CD4-positive, alpha-beta T cell (primary cell): ENCODE results near the gene C1orf167. TPM values are rescaled to one million over a fixed set of nuclear protein-coding genes. Genes with fewer than 3 reads are reported as not detected.

Experiments
- ATAC-seq: fragments of 200-7000 bp; cut with Tn5 transposase; one replicate; pipeline ENCODE4 v1.10.0; 2022; ENCODE audit warnings: mild to moderate bottlenecking; ENCODE audit not compliant: poor library complexity
- CTCF ChIA-PET: fragments of 350-600 bp; sonication (Branson Sonifier 250); formaldehyde crosslinking; loops from one replicate; lab custom pipeline; 2021; ENCODE audit warnings: antibody characterized with exemption, inconsistent platforms; lab: Charles Lee
- POLR2A ChIA-PET: fragments of 350-600 bp; sonication (Branson Sonifier 250); formaldehyde crosslinking; loops from one replicate; lab custom pipeline; 2021; ENCODE audit warnings: antibody characterized with exemption, inconsistent platforms; lab: Charles Lee
- DNase-seq, 14 experiments: peaks; one replicate each; pipeline ENCODE4 v3.0.0-alpha.2; 2013 to 2020; ENCODE audit warnings: mixed read lengths in 2 of 14
- H3K27ac ChIP-seq, 2 donors: one replicate each; pipeline versions ENCODE4 v1.5.1 to v1.7.0; 2013; ENCODE audit warnings: low read length in 2 of 2, low read depth in 1 of 2, mild to moderate bottlenecking in 1 of 2
- H3K27me3 ChIP-seq, 2 experiments: 1 replicate in 1 of 2; 2 replicates in 1 of 2; pipeline versions ENCODE4 v1.6.1 to v1.7.0; 2013; ENCODE audit warnings: low read length in 2 of 2, control low read depth in 1 of 2, mild to moderate bottlenecking in 1 of 2, moderate library complexity in 1 of 2; ENCODE audit not compliant: insufficient read depth in 2 of 2, control insufficient read depth in 1 of 2
- H3K36me3 ChIP-seq: one replicate; pipeline ENCODE4 v1.6.1; 2013; ENCODE audit warnings: low read length, control low read depth; ENCODE audit not compliant: insufficient read depth
- H3K4me1 ChIP-seq: one replicate; pipeline ENCODE4 v1.6.1; 2013; ENCODE audit warnings: low read length, control low read depth; ENCODE audit not compliant: insufficient read depth
- H3K4me3 ChIP-seq: one replicate; pipeline ENCODE4 v1.5.1; 2013; ENCODE audit warnings: mild to moderate bottlenecking, low read length, moderate library complexity
- H3K9me3 ChIP-seq, 2 experiments: 1 replicate in 1 of 2; 2 replicates in 1 of 2; pipeline versions ENCODE4 v1.6.1 to v1.7.0; 2013; ENCODE audit warnings: low read length in 2 of 2, mild to moderate bottlenecking in 2 of 2, control low read depth in 1 of 2, moderate library complexity in 1 of 2; ENCODE audit not compliant: control insufficient read depth in 1 of 2, insufficient read depth in 1 of 2
- H3K27ac Mint-ChIP-seq: one replicate; pipeline ENCODE4 v1.8.0; 2020; ENCODE audit warnings: mixed read lengths
- H3K27me3 Mint-ChIP-seq: one replicate; pipeline ENCODE4 v1.8.0; 2021; ENCODE audit warnings: mixed read lengths
- H3K36me3 Mint-ChIP-seq: one replicate; pipeline ENCODE4 v1.8.0; 2021; ENCODE audit warnings: low read depth, mixed read lengths
- H3K4me1 Mint-ChIP-seq: one replicate; pipeline ENCODE4 v1.8.0; 2021; ENCODE audit warnings: low read depth, mixed read lengths
- H3K4me3 Mint-ChIP-seq: one replicate; pipeline ENCODE4 v1.8.0; 2020; ENCODE audit warnings: mild to moderate bottlenecking, mixed read lengths
- H3K9me3 Mint-ChIP-seq: one replicate; pipeline ENCODE4 v1.8.0; 2020; ENCODE audit warnings: mixed read lengths
- intact Hi-C, 2 experiments: fragments of 100-400 bp; cut with DNase I in 1 of 2; cut with micrococcal nuclease in 1 of 2; formaldehyde crosslinking; loops; one replicate each; pipeline versions ENCODE4 v1.15.1 to v1.9.0; 2023 to 2025; cut with DNase I, micrococcal nuclease
- total RNA-seq, 174 experiments: library from RNA in 2 of 174; stranded (reverse) in 2 of 174; gene quantifications; one replicate each; pipeline ENCODE4 v1.2.3 and lab custom pipeline; 2021 to 2026
- TF ChIP-seq, protein P1 (sequence below): fragments of 200-600 bp; IDR thresholded peaks from one replicate; pipeline ENCODE4 v1.8.0; 2022; ENCODE audit warnings: antibody characterized with exemption, mild to moderate bottlenecking

Gene C1orf167
- total RNA-seq, 2 experiments from 2014 or later, result not detected

DNA sequence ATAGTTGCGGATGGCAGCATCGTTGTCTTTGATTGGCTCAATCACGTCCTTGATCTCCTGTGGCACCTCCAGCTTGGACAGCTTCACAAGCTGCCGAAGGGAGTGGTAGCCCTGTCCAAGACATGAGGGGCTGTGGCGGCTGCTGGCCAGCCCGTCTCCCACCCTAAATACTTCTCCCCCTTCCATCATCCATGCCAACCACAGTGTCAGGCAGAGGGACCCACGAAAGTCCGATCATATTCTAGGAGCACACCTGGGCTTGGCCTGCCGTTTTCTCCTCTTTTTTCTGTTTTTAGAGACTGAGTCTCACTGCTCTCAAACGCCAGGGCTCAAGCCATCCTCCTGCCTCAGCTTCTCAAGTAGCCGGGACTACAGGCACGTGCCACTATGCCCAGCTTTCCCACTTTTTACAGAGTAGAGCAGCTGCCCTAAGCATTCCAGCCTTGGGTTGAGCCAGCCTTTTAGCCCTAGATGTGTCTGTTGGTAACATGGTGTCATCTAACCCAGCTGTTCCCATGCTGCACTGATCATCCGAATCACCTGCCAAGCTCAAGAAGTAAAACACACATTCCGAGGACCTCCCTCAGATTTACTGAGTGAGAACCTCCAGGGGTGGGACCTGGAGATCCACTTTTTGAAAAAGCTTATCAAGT is 33.4 kb downstream of the C1orf167 start:
- Mint-ChIP-seq H3K9me3 (no peaks in the 10 kb centered on the region), H3K27me3 (no peaks in the 10 kb centered on the region), H3K36me3 (peaks cover 71% of the 10 kb centered on the region), H3K4me3 (no peak overlapping the region), H3K27ac (no peak overlapping the region), H3K4me1 (no peaks in the 10 kb centered on the region)
- H3K27ac ChIP-seq, result no peak overlapping the region
- H3K9me3 ChIP-seq, result no peaks in the 10 kb centered on the region
- POLR2A ChIA-PET, result no interaction called here
- TF ChIP-seq, protein P1, sequence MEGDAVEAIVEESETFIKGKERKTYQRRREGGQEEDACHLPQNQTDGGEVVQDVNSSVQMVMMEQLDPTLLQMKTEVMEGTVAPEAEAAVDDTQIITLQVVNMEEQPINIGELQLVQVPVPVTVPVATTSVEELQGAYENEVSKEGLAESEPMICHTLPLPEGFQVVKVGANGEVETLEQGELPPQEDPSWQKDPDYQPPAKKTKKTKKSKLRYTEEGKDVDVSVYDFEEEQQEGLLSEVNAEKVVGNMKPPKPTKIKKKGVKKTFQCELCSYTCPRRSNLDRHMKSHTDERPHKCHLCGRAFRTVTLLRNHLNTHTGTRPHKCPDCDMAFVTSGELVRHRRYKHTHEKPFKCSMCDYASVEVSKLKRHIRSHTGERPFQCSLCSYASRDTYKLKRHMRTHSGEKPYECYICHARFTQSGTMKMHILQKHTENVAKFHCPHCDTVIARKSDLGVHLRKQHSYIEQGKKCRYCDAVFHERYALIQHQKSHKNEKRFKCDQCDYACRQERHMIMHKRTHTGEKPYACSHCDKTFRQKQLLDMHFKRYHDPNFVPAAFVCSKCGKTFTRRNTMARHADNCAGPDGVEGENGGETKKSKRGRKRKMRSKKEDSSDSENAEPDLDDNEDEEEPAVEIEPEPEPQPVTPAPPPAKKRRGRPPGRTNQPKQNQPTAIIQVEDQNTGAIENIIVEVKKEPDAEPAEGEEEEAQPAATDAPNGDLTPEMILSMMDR, result no peak
- H3K27me3 ChIP-seq, result no peaks in the 10 kb centered on the region
- intact Hi-C loops, result no loop called here
- no peak for DNase-seq
- peaks cover 65% of the 10 kb centered on the region for H3K36me3 ChIP-seq
- CTCF ChIA-PET, result no interaction called here
- no peak overlapping the region for H3K4me3 ChIP-seq
- no peak for ATAC-seq
- no peaks in the 10 kb centered on the region for H3K4me1 ChIP-seq

DNA sequence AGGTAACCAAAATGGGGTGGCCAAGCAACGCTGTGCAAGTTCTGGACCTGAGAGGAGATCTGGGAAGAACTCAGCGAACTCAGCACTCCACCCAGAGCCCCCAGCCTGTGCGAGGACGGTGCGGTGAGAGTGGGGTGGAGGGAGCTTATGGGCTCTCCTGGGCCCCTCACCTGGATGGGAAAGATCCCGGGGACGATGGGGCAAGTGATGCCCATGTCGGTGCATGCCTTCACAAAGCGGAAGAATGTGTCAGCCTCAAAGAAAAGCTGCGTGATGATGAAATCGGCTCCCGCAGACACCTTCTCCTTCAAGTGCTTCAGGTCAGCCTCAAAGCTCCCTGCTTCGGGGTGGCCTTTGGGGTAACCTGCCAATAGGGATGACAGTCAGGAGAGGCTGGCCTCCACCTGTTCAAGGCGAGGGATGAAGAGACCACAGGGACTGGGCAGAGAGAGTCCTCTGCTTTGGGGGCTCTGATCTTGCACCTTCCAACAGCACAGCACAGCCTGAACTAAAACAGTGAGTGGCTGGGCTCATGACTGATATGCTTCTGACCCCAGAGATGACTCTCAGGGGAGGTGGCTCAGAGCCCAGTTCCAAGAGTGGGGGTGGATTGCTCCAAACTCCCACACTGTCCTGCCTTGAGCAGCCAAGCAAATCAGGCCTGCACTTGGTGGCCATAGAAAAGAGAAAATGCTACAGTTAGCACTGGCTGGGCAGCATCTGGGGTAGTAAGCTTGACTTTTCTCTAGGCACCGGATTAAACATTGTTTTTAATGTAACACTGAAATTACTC is 34.2 kb downstream of the C1orf167 start:
- intact Hi-C loops, result no loop called here
- H3K27me3 Mint-ChIP-seq, result no peaks in the 10 kb centered on the region
- H3K4me1 Mint-ChIP-seq, result no peaks in the 10 kb centered on the region
- no peak for ATAC-seq
- Histone ChIP-seq H3K27ac (no peak overlapping the region), H3K36me3 (peaks cover 69% of the 10 kb centered on the region), H3K4me3 (no peak overlapping the region), H3K4me1 (peaks cover 7% of the 10 kb centered on the region), H3K9me3 (no peaks in the 10 kb centered on the region), H3K27me3 (no peaks in the 10 kb centered on the region)
- ChIA-PET POLR2A (no interaction called here), CTCF (interaction anchor here (0.7 kb wide), 1 partner anchor 28 kb away, joined by 3 read pairs; no protein-coding TSS in a partner anchor)
- H3K9me3 Mint-ChIP-seq, result no peaks in the 10 kb centered on the region
- TF ChIP-seq, protein P1, result no peak
- H3K4me3 Mint-ChIP-seq, result no peak overlapping the region
- no peak overlapping the region for H3K27ac Mint-ChIP-seq
- peaks cover 71% of the 10 kb centered on the region for H3K36me3 Mint-ChIP-seq
- DNase-seq, result no peak

DNA sequence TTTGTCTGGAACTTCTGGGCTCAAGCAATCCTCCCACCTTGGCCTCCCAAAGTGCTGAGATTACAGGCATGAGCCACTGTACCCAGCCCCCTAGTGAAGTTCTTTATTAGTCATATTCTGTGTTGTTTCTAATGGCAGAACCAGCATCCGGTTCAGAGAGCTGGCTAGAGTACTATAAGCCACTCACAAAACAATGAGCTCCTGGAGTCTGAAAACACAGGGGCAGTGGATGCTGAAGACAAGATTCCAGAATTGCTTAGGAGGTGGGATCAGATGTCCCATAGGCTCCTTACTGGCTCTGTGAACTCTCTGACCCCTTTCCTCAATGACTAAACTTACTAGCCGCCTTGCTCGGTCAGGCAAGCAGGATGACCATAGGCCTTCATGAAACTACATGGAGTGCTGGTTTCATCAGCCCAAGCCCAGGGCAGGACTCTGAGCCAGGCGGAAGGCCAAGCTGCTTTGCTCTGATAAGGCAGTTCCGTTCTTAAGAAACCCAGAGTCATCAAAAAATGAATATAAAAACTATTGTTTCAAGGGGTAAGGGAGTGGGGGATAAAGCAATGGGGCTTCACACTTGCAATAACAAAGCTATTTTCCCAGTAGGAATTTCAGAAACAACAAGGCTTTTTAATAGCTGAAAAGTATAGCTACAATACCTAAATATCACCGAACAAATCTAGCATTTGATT is 35.7 kb downstream of the C1orf167 start:
- Histone ChIP-seq H3K9me3 (no peaks in the 10 kb centered on the region), H3K27me3 (no peaks in the 10 kb centered on the region), H3K4me3 (no peak overlapping the region), H3K36me3 (peaks cover 66% of the 10 kb centered on the region), H3K4me1 (peaks cover 17% of the 10 kb centered on the region), H3K27ac (no peak overlapping the region)
- no peaks in the 10 kb centered on the region for H3K27me3 Mint-ChIP-seq
- no peak overlapping the region for H3K4me3 Mint-ChIP-seq
- TF ChIP-seq, protein P1, result no peak
- no peak overlapping the region for H3K27ac Mint-ChIP-seq
- no peak for ATAC-seq
- ChIA-PET POLR2A (no interaction called here), CTCF (no interaction called here)
- DNase-seq, result peak in 1 of 14 experiments; percentile 16
- peaks cover 8% of the 10 kb centered on the region for H3K4me1 Mint-ChIP-seq
- intact Hi-C loops, result no loop called here
- H3K9me3 Mint-ChIP-seq, result no peaks in the 10 kb centered on the region
- peaks cover 61% of the 10 kb centered on the region for H3K36me3 Mint-ChIP-seq
